ENCODE measurements around the gene KIR2DL4. TPM values are rescaled to one million over a fixed set of nuclear protein-coding genes. Genes with fewer than 3 reads are reported as not detected.
"Not testable (repeated sequence)": the region's sequence is repeated elsewhere in the genome, so short reads cannot be mapped to it uniquely, and the experiment has no call there.

Gene KIR2DL4
- total RNA-seq, 1 donor, result not detected

DNA sequence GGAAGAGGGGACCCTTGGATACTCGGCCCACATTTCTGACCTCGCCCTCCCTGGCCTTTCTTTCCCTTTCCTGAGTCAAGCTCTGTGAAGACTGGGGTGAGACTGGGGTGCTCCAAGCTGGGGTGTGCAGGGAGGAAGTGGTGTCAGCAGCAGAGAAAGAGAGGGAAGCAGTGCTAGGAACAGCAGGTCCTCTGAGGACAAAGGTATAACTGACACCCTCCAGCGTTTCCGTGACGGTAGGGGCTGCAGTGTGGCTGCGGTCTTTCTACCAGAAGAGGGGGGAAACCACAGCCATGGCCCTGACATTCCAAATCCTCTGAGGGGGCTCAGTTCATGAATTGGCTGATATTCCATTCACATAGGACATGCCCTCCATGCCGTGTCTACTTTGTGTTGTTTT is 47.9 kb downstream of the KIR2DL4 start:
- Histone ChIP-seq H3K9me3 (ENCODE audit: low read depth, low read length) (no peaks in the 10 kb centered on the region), H3K4me1 (ENCODE audit: insufficient read depth, low read length) (no peaks in the 10 kb centered on the region), H3K27ac (ENCODE audit: low read depth, low read length) (no peak overlapping the region), H3K4me3 (ENCODE audit: insufficient read depth, low read length) (no peak overlapping the region), H3K36me3 (ENCODE audit: insufficient read depth, low read length) (no peaks in the 10 kb centered on the region), H3K79me2 (ENCODE audit: insufficient read depth, low read length) (no peaks in the 10 kb centered on the region), H4K20me1 (ENCODE audit: insufficient read depth, low read length) (no peaks in the 10 kb centered on the region), H2AFZ (ENCODE audit: low read length) (no peak overlapping the region), H3K27me3 (ENCODE audit: insufficient read depth, low read length) (no peaks in the 10 kb centered on the region), H3K4me2 (ENCODE audit: insufficient read depth, low read length) (no peak overlapping the region)
- TF ChIP-seq, protein P1, sequence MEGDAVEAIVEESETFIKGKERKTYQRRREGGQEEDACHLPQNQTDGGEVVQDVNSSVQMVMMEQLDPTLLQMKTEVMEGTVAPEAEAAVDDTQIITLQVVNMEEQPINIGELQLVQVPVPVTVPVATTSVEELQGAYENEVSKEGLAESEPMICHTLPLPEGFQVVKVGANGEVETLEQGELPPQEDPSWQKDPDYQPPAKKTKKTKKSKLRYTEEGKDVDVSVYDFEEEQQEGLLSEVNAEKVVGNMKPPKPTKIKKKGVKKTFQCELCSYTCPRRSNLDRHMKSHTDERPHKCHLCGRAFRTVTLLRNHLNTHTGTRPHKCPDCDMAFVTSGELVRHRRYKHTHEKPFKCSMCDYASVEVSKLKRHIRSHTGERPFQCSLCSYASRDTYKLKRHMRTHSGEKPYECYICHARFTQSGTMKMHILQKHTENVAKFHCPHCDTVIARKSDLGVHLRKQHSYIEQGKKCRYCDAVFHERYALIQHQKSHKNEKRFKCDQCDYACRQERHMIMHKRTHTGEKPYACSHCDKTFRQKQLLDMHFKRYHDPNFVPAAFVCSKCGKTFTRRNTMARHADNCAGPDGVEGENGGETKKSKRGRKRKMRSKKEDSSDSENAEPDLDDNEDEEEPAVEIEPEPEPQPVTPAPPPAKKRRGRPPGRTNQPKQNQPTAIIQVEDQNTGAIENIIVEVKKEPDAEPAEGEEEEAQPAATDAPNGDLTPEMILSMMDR (IDR thresholded peaks at IDR 0.05; ENCODE audit: extremely low read depth, low read depth, low read length), result no peak
- DNase-seq (ENCODE audit: insufficient read length, low spot score, missing footprints), result no peak

DNA sequence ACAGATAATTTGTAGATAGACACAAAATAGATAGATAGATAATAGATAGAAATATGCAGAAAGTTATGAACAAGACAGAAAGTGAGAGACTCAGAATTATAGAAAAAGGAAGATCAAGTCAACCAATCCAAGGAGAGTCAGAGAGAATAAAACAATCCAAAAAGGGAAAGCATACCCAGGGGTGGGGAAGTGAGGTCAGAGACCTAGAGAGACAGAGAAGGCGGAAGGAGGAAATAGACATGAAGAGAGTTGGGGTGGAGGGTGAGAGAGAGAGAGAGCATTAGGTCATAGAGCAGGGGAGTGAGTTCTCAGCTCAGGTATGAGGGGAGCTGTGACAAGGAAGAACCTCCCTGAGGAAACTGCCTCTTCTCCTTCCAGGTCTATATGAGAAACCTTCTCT is 51.8 kb downstream of the KIR2DL4 start:
- H3K4me2 ChIP-seq (ENCODE audit: insufficient read depth, low read length); H3K27me3 ChIP-seq (ENCODE audit: insufficient read depth, low read length); H3K4me3 ChIP-seq (ENCODE audit: insufficient read depth, low read length); DNase-seq (ENCODE audit: insufficient read length, low spot score, missing footprints); H3K36me3 ChIP-seq (ENCODE audit: insufficient read depth, low read length); H3K9me3 ChIP-seq (ENCODE audit: low read depth, low read length); H3K27ac ChIP-seq (ENCODE audit: low read depth, low read length); H3K4me1 ChIP-seq (ENCODE audit: insufficient read depth, low read length); H3K79me2 ChIP-seq (ENCODE audit: insufficient read depth, low read length); H2AFZ ChIP-seq (ENCODE audit: low read length); H4K20me1 ChIP-seq (ENCODE audit: insufficient read depth, low read length): not testable (repeated sequence)

DNA sequence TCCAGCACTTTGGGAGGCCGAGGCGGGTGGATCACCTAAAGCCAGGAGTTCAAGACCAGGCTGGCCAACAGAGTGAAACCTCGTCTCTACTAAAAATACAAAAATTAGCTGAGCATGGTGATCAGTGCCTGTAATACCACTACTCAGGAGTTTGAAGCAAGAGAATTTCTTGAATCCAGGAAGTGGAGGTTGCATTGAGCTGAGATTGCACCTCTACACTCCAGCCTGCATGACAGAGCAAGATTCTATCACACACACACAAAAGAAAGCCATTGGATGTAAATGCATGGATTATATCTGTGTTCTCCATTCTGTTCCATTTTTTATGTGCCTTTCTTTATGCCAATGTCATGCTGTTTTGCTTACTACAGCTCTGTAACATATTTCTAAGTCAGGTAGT is 55.1 kb downstream of the KIR2DL4 start:
- H3K27me3 ChIP-seq (ENCODE audit: insufficient read depth, low read length); H3K27ac ChIP-seq (ENCODE audit: low read depth, low read length); H3K79me2 ChIP-seq (ENCODE audit: insufficient read depth, low read length); H3K9me3 ChIP-seq (ENCODE audit: low read depth, low read length); H2AFZ ChIP-seq (ENCODE audit: low read length); H4K20me1 ChIP-seq (ENCODE audit: insufficient read depth, low read length); H3K36me3 ChIP-seq (ENCODE audit: insufficient read depth, low read length); H3K4me1 ChIP-seq (ENCODE audit: insufficient read depth, low read length); H3K4me2 ChIP-seq (ENCODE audit: insufficient read depth, low read length); H3K4me3 ChIP-seq (ENCODE audit: insufficient read depth, low read length); DNase-seq (ENCODE audit: insufficient read length, low spot score, missing footprints): not testable (repeated sequence)

DNA sequence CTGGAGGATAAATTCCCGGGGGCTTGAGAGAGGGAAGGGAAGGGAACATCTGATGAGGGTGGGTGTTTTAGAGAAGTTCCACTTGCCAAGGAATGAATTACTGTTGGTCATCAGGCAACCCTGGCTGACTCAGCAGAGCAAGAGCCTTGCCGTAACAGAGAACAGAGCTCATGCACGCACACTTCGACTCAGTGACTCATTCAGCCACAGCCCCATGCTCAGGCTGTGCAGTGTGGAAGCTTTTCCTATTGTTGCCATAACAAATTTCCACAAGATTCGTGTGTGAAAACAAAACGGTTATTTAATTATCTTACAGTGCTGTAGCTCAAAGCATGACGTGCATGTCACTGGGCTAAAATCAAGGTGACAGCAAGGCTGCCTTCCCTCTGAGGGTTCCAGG is 56.0 kb downstream of the KIR2DL4 start:
- H3K4me2 ChIP-seq (ENCODE audit: insufficient read depth, low read length); H3K4me1 ChIP-seq (ENCODE audit: insufficient read depth, low read length); H3K79me2 ChIP-seq (ENCODE audit: insufficient read depth, low read length); H2AFZ ChIP-seq (ENCODE audit: low read length); H3K27ac ChIP-seq (ENCODE audit: low read depth, low read length); H3K9me3 ChIP-seq (ENCODE audit: low read depth, low read length); H3K4me3 ChIP-seq (ENCODE audit: insufficient read depth, low read length); H4K20me1 ChIP-seq (ENCODE audit: insufficient read depth, low read length); H3K27me3 ChIP-seq (ENCODE audit: insufficient read depth, low read length); DNase-seq (ENCODE audit: insufficient read length, low spot score, missing footprints); H3K36me3 ChIP-seq (ENCODE audit: insufficient read depth, low read length): not testable (repeated sequence)

DNA sequence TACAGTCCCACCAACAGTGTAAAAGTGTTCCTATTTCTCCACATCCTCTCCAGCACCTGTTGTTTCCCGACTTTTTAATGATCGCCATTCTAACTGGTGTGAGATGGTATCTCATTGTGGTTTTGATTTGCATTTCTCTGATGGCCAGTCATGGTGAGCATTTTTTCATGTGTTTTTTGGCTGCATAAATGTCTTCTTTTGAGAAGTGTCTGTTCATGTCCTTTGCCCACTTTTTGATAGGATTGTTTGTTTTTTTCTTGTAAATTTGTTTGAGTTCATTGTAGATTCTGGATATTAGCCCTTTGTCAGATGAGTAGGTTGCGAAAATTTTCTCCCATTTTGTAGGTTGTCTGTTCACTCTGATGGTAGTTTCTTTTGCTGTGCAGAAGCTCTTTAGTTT is 60.0 kb downstream of the KIR2DL4 start:
- not testable (repeated sequence) for H3K36me3 ChIP-seq (ENCODE audit: insufficient read depth, low read length); H3K4me3 ChIP-seq (ENCODE audit: insufficient read depth, low read length); DNase-seq (ENCODE audit: insufficient read length, low spot score, missing footprints); H3K9me3 ChIP-seq (ENCODE audit: low read depth, low read length); H3K27ac ChIP-seq (ENCODE audit: low read depth, low read length); H3K79me2 ChIP-seq (ENCODE audit: insufficient read depth, low read length); H3K4me2 ChIP-seq (ENCODE audit: insufficient read depth, low read length); H4K20me1 ChIP-seq (ENCODE audit: insufficient read depth, low read length); H2AFZ ChIP-seq (ENCODE audit: low read length); H3K27me3 ChIP-seq (ENCODE audit: insufficient read depth, low read length); H3K4me1 ChIP-seq (ENCODE audit: insufficient read depth, low read length)

Small RNA genes lying within 50 kb of the gene (small RNA-seq; reads per million reads assigned to genes)
- not detected for gene KIR3DP1

Other genes starting within 250 kb of the KIR2DL4 start
- not detected in 2 replicates for gene LILRA2, start 229.8 kb upstream of the KIR2DL4 start, total RNA-seq
- not detected in 2 replicates for gene LILRA1, start 210.0 kb upstream of the KIR2DL4 start, total RNA-seq
- gene LILRB1, start 173.1 kb upstream of the KIR2DL4 start, total RNA-seq, result not detected in 2 replicates
- under 0.01 TPM in 1 of 2 replicates, not detected in the other for gene LILRB4, start 140.6 kb upstream of the KIR2DL4 start, total RNA-seq
- gene KIR3DL3, start 79.2 kb upstream of the KIR2DL4 start, total RNA-seq, result not detected in 2 replicates
- not detected in 2 replicates for gene KIR2DL3, start 65.1 kb upstream of the KIR2DL4 start, total RNA-seq
- gene KIR2DL1, start 33.8 kb upstream of the KIR2DL4 start, total RNA-seq, result not detected in 2 replicates
- gene KIR3DL1, start 12.9 kb downstream of the KIR2DL4 start, total RNA-seq, result not detected in 2 replicates
- not detected in 2 replicates for gene KIR2DS4, start 29.1 kb downstream of the KIR2DL4 start, total RNA-seq
- not detected in 2 replicates for gene KIR3DL2, start 46.8 kb downstream of the KIR2DL4 start, total RNA-seq
- not detected in 2 replicates for gene FCAR, start 70.6 kb downstream of the KIR2DL4 start, total RNA-seq
- gene NCR1, start 102.5 kb downstream of the KIR2DL4 start, total RNA-seq, result 0.36 and 0.59 TPM in 2 replicates
- not detected in 2 replicates for gene NLRP7, start 143.9 kb downstream of the KIR2DL4 start, total RNA-seq
- gene NLRP2, start 162.8 kb downstream of the KIR2DL4 start, total RNA-seq, result 0.36 and 3.2 TPM in 2 replicates
- gene GP6, start 234.7 kb downstream of the KIR2DL4 start, total RNA-seq, result not detected in 2 replicates